Tibial artery (tissue), 4 donors: ENCODE measurements around the gene WNT8A.

ENCODE experiments used
- DNase-seq, 2 donors: peaks; one replicate each; pipeline ENCODE4 v3.0.0-alpha.2; 2019
- H3K27ac ChIP-seq, 2 donors: fragments of 200-600 bp; sonication (generic) in 1 of 2; 1 replicate in 1 of 2; 2 replicates in 1 of 2; pipeline ENCODE4 v1.5.1; 2018 to 2019; ENCODE audit warnings: mild to moderate bottlenecking in 1 of 2
- H3K27me3 ChIP-seq, 2 donors: fragments of 200-600 bp; sonication (generic) in 1 of 2; one replicate each; pipeline versions ENCODE4 v1.5.1 to v1.6.0; 2016 to 2019
- H3K36me3 ChIP-seq, 3 donors: fragments of 200-600 bp; sonication (generic) in 2 of 3; one replicate each; pipeline ENCODE4 v1.5.1; 2016 to 2019; ENCODE audit warnings: mild to moderate bottlenecking in 2 of 3
- H3K4me1 ChIP-seq, 4 donors: fragments of 200-600 bp; sonication (generic) in 2 of 4; 1 replicate in 3 of 4; 2 replicates in 1 of 4; pipeline ENCODE4 v1.5.1; 2016 to 2019
- H3K4me3 ChIP-seq, 2 donors: fragments of 200-600 bp; sonication (generic) in 1 of 2; 1 replicate in 1 of 2; 2 replicates in 1 of 2; pipeline ENCODE4 v1.5.1; 2018 to 2019; ENCODE audit warnings: mild to moderate bottlenecking in 2 of 2
- H3K9me3 ChIP-seq, 3 donors: fragments of 200-600 bp; sonication (generic) in 1 of 3; one replicate each; pipeline ENCODE4 v1.5.1; 2016 to 2019
- intact Hi-C: fragments of 100-400 bp; cut with DNase I; formaldehyde crosslinking; loops from one replicate; pipeline ENCODE4 v1.15.0; 2023; ENCODE audit warnings: low total_unique reads
- TF ChIP-seq, protein P1 (sequence below), 2 experiments: fragments of 200-600 bp in 1 of 2; fragments of 450-650 bp in 1 of 2; IDR thresholded peaks; one replicate each; pipeline ENCODE4 v1.5.1; 2017 to 2019; ENCODE audit warnings: antibody characterized with exemption in 2 of 2, mild to moderate bottlenecking in 1 of 2, moderate library complexity in 1 of 2

The WNT8A gene

DNA sequence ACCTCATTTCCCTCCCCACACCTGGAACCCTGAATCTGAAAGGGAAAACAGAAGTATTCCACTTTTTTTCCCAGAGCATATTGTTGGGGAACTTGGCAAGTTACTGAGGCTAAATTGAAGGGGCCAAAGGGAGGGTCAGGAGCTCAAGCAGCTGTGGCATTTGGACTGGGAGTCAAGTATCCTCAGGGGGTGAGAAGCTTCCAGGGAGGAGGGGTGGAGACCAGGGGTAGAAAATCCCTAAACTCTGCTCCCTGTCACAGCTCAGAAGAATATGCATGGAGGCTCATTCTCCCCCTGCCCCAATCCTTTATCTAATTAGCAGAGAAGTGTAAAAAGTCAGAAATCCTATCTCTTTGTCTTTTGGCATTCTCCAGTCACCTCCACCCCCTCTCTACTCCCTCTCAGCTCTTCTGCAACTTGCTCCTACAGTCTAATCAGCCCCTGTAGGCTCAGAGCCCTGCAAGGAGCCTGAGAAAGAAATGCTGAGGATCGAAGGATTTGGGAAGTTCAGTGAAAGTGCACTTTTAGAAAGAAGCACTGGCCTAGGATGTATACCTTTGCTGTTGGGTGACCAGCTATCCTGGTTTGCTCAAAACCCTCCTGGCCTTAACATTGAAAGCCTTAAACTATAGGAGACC is 5.7 kb upstream of the WNT8A start:
- TF ChIP-seq, protein P1, sequence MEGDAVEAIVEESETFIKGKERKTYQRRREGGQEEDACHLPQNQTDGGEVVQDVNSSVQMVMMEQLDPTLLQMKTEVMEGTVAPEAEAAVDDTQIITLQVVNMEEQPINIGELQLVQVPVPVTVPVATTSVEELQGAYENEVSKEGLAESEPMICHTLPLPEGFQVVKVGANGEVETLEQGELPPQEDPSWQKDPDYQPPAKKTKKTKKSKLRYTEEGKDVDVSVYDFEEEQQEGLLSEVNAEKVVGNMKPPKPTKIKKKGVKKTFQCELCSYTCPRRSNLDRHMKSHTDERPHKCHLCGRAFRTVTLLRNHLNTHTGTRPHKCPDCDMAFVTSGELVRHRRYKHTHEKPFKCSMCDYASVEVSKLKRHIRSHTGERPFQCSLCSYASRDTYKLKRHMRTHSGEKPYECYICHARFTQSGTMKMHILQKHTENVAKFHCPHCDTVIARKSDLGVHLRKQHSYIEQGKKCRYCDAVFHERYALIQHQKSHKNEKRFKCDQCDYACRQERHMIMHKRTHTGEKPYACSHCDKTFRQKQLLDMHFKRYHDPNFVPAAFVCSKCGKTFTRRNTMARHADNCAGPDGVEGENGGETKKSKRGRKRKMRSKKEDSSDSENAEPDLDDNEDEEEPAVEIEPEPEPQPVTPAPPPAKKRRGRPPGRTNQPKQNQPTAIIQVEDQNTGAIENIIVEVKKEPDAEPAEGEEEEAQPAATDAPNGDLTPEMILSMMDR (IDR thresholded peaks at IDR 0.05) = no peak
- no peak for DNase-seq
- intact Hi-C loops = loop anchor here (5.0 kb wide), 1 partner anchor 54 kb away; no protein-coding TSS in a partner anchor
- Histone ChIP-seq H3K4me1 (no peaks in the 10 kb centered on the region), H3K9me3 (no peaks in the 10 kb centered on the region), H3K27ac (no peak overlapping the region), H3K36me3 (no peaks in the 10 kb centered on the region), H3K27me3 (no peaks in the 10 kb centered on the region), H3K4me3 (no peak overlapping the region)

DNA sequence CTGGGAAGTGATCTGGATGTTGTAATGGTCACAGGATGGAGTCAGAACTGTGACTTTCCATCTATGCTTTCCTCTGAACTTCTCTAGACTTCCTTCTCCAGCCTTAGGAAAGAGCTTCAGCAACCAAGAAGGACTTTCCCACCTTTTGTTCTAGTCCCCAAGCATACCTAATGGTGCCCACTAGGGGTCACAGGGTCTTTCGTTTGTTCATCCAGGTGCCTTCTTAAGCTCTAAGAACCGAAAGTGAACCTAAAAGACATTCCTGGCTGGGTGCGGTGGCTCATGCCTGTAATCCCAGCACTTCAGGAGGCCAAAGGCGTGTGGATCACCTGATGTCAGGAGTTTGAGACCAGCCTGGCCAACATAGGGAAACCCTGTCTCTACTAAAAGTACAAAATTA is 1.8 kb upstream of the WNT8A start:
- no peak overlapping the region for H3K27ac ChIP-seq
- intact Hi-C loops = no loop called here

DNA sequence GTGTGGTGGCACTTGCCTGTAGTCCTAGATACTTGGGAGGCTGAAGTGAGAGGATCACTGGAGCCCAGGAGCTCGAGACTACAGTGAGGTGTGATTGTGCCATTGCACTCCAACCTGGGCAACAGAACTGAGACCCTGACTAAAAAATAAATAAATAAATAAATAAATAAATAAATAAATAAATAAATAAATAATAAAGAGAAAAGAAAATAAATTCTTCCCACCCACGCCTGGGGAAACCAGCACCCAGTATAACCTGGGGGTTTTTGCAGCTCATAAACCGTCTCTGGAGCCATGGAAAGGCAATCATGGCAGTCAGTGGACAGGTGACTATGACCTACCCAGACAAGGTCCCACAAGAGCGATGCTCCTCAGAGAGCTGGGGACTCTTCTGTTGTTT is 7.9 kb downstream of the WNT8A start:
- no peaks in the 10 kb centered on the region for H3K9me3 ChIP-seq
- intact Hi-C loops = no loop called here
- TF ChIP-seq, protein P1 (IDR thresholded peaks at IDR 0.05) = no peak
- no peaks in the 10 kb centered on the region for H3K36me3 ChIP-seq
- H3K27me3 ChIP-seq = peaks cover 0 to 17% of the 10 kb centered on the region in 2 donors
- DNase-seq = no peak
- no peak overlapping the region for H3K4me3 ChIP-seq
- no peak overlapping the region for H3K27ac ChIP-seq
- no peaks in the 10 kb centered on the region for H3K4me1 ChIP-seq

More for the DNA sequence above, 1.8 kb upstream of the WNT8A start:
- DNase-seq = no peak
- TF ChIP-seq, protein P1 (IDR thresholded peaks at IDR 0.05) = no peak
- Histone ChIP-seq H3K36me3 (no peaks in the 10 kb centered on the region), H3K27me3 (no peaks in the 10 kb centered on the region), H3K9me3 (no peaks in the 10 kb centered on the region), H3K4me1 (no peaks in the 10 kb centered on the region), H3K4me3 (no peak overlapping the region)

DNA sequence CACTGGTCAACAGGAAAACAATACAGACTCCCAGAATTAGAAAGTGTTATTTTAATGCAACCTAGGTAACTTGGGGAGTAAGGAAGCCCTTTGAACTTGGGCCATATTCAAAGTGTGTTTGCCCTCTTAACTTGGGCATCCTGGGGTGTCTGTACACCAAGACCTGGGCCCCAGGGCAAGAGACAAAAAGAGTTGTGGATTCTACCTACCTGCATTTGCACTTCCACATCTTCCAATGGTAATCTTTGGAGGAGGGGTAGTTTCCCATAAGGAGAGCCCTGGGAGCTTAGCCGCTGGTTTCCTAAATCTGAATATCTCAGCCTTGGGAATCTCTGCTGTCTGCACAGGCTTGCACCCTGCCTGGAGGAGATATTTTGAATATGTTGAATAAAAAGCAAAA is 8.5 kb downstream of the WNT8A start:
- H3K4me3 ChIP-seq = no peak overlapping the region
- TF ChIP-seq, protein P1 (IDR thresholded peaks at IDR 0.05) = no peak
- no peak for DNase-seq
- H3K36me3 ChIP-seq = no peaks in the 10 kb centered on the region
- intact Hi-C loops = no loop called here
- no peaks in the 10 kb centered on the region for H3K9me3 ChIP-seq
- no peaks in the 10 kb centered on the region for H3K4me1 ChIP-seq
- peaks cover 0 to 17% of the 10 kb centered on the region in 2 donors for H3K27me3 ChIP-seq
- H3K27ac ChIP-seq = no peak overlapping the region

DNA sequence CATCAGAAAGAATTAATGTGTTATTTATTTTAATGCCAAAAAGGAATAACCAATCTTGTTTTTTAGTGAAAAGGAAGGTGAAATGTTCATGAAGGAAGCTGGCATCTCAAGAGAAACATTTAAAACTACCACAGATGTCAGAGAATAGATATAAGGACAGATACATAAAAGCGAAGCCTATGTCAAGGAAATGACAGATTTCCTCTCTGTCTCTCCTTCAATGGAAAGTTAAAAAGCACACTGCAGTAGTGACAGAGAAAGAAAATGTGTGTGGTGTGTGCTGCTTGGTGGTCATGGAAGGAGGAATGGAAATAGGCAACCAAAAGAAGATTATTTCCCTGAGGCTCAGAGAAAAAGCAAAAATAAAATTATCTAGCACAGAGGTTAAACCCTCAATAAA is 9.2 kb downstream of the WNT8A start:
- TF ChIP-seq, protein P1 (IDR thresholded peaks at IDR 0.05) = no peak
- Histone ChIP-seq H3K4me1 (no peaks in the 10 kb centered on the region), H3K36me3 (no peaks in the 10 kb centered on the region), H3K27ac (no peak overlapping the region), H3K4me3 (no peak overlapping the region), H3K9me3 (no peaks in the 10 kb centered on the region), H3K27me3 (peaks cover 0 to 19% of the 10 kb centered on the region in 2 donors)
- DNase-seq = no peak
- intact Hi-C loops = no loop called here
